Measurements from ENCODE around the gene NDN. TPM values are rescaled to one million over a fixed set of nuclear protein-coding genes. Genes with fewer than 3 reads are reported as not detected.
"Not testable (repeated sequence)": the region's sequence is repeated elsewhere in the genome, so short reads cannot be mapped to it uniquely, and the experiment has no call there.

NDN gene
- 3.3 and 4.0 TPM in 2 replicates for total RNA-seq

GRCh38 chr15:23687143-23687470 lies at the start of gene NDN:
Gene NDN (minus strand): TSS chr15:23687305. CDS start chr15:23687217, 88 bp downstream.
- intact Hi-C loops (cut with micrococcal nuclease) = no loop called here

- intact Hi-C loops (cut with micrococcal nuclease) = no loop called here
Observed at GRCh38 chr15:23736033-23736673, 49.0 kb upstream of the NDN start.

GRCh38 chr15:23734862-23735261 lies 47.8 kb upstream of the NDN start:
- intact Hi-C loops (cut with micrococcal nuclease) = no loop called here

- intact Hi-C loops (cut with micrococcal nuclease) = not testable (repeated sequence)
Observed at GRCh38 chr15:23713874-23714656, 27.0 kb upstream of the NDN start.

GRCh38 chr15:23708332-23708731 lies 21.2 kb upstream of the NDN start:
- intact Hi-C loops (cut with micrococcal nuclease) = no loop called here

GRCh38 chr15:23695282-23695681 lies 8.2 kb upstream of the NDN start:
- intact Hi-C loops (cut with micrococcal nuclease) = no loop called here

GRCh38 chr15:23694592-23694991 lies 7.5 kb upstream of the NDN start:
- intact Hi-C loops (cut with micrococcal nuclease) = no loop called here

GRCh38 chr15:23690450-23690852 lies 3.3 kb upstream of the NDN start:
- intact Hi-C loops (cut with micrococcal nuclease) = no loop called here

GRCh38 chr15:23690015-23690414 lies 2.9 kb upstream of the NDN start:
- intact Hi-C loops (cut with micrococcal nuclease) = no loop called here

GRCh38 chr15:23686466-23687142 lies 501 bp downstream of the NDN start:
- intact Hi-C loops (cut with micrococcal nuclease) = no loop called here

- intact Hi-C loops (cut with micrococcal nuclease) = no loop called here
Observed at GRCh38 chr15:23671481-23671880, 15.6 kb downstream of the NDN start.

GRCh38 chr15:23670970-23671369 lies 16.1 kb downstream of the NDN start:
- intact Hi-C loops (cut with micrococcal nuclease) = no loop called here

GRCh38 chr15:23663232-23663631 lies 23.9 kb downstream of the NDN start:
- intact Hi-C loops (cut with micrococcal nuclease) = no loop called here

- intact Hi-C loops (cut with micrococcal nuclease) = loop anchor here (2.0 kb wide), 1 partner anchor 230 kb away; no protein-coding TSS in a partner anchor
Observed at GRCh38 chr15:23648920-23649515, 38.1 kb downstream of the NDN start.

GRCh38 chr15:23647421-23648370 lies 39.4 kb downstream of the NDN start, which contains the start of gene MAGEL2:
Gene MAGEL2 (minus strand): TSS chr15:23647867. CDS start chr15:23647742, 125 bp downstream.
- intact Hi-C loops (cut with micrococcal nuclease) = loop anchor here (2.0 kb wide), 1 partner anchor 231 kb away; no protein-coding TSS in a partner anchor

- intact Hi-C loops (cut with micrococcal nuclease) = no loop called here
Observed at GRCh38 chr15:23647001-23647295, 40.2 kb downstream of the NDN start.

GRCh38 chr15:23646165-23647000 lies 40.7 kb downstream of the NDN start:
- intact Hi-C loops (cut with micrococcal nuclease) = no loop called here

GRCh38 chr15:23645371-23646164 lies 41.5 kb downstream of the NDN start:
- intact Hi-C loops (cut with micrococcal nuclease) = no loop called here

GRCh38 chr15:23644829-23645228 lies 42.3 kb downstream of the NDN start:
- intact Hi-C loops (cut with micrococcal nuclease) = no loop called here
